Measurements from ENCODE around the gene MRPS18A.

DNA sequence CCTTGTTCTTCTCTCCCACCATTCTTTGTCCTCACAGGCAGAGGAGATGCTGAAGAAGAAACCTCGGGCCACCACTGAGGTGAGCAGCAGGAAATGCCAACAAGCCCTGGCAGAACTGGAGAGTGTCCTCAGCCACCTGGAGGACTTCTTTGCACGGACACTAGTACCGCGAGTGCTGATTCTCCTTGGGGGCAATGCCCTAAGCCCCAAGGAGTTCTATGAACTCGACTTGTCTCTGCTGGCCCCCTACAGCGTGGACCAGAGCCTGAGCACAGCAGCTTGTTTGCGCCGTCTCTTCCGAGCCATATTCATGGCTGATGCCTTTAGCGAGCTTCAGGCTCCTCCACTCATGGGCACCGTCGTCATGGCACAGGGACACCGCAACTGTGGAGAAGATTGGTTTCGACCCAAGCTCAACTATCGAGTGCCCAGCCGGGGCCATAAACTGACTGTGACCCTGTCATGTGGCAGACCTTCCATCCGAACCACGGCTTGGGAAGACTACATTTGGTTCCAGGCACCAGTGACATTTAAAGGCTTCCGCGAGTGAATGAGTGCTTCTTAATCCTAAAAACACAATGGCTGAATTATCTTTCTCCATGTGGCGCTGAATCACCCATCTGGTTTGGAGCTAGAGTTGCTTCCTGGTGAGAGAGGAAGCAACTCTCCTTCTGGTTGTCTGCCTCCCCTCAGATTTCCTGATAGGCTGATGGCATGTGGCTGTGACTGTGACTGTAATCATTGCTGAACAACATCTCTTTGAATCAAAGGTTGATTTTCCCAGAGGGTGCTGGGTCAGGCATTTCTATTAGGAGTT is 47.4 kb downstream of the MRPS18A start:
- TF ChIP-seq SUZ12 (IDR thresholded peaks at IDR 0.05; ENCODE audit: extremely low read depth, insufficient read depth, insufficient read length) (no peak), ZNF274 (IDR thresholded peaks at IDR 0.05; ENCODE audit: low read depth, low read length) (no peak), YY1 (IDR thresholded peaks at IDR 0.05; ENCODE audit: insufficient read depth, insufficient read length) (no peak)
